Gastroesophageal sphincter (tissue), 3 donors: ENCODE results near the gene GNL1.

Source experiments
- EP300 ChIP-seq: sonication (generic); formaldehyde crosslinking; IDR thresholded peaks from one replicate; pipeline ENCODE4 v1.6.1; 2017; ENCODE audit warnings: antibody characterized with exemption, mild to moderate bottlenecking
- POLR2A ChIP-seq, 2 donors: fragments of 450-650 bp; IDR thresholded peaks; one replicate each; pipeline ENCODE4 v1.6.1; 2017; ENCODE audit warnings: antibody characterized with exemption in 2 of 2, mild to moderate bottlenecking in 2 of 2, moderate library complexity in 1 of 2
- TF ChIP-seq, protein P1 (sequence below), 4 experiments: fragments of 200-600 bp in 2 of 4; fragments of 450-650 bp in 2 of 4; sonication (generic) in 1 of 4; IDR thresholded peaks; one replicate each; pipeline ENCODE4 v1.5.1; 2017 to 2019; ENCODE audit warnings: antibody characterized with exemption in 4 of 4, mild to moderate bottlenecking in 2 of 4, moderate library complexity in 2 of 4

DNA sequence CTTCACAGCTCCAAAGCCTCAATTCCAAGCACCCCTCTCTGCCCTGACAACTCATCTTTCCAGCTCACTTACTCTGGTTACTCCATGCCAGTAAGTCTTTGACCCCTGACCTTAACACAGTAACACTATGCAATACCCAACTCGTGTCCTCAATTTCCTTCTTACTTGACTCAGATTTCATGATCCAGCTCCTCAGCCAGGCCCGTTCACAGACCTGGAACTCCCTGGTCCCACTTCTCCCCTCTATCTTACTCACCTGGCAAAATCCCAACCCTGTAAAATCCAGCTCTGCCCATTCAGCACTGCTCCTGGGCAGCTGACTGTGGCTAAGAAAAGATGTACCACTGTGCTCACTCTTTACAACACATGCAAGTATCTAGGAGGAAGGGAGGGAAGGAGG, 7.9 kb downstream of the GNL1 start:
- TF ChIP-seq, protein P1, sequence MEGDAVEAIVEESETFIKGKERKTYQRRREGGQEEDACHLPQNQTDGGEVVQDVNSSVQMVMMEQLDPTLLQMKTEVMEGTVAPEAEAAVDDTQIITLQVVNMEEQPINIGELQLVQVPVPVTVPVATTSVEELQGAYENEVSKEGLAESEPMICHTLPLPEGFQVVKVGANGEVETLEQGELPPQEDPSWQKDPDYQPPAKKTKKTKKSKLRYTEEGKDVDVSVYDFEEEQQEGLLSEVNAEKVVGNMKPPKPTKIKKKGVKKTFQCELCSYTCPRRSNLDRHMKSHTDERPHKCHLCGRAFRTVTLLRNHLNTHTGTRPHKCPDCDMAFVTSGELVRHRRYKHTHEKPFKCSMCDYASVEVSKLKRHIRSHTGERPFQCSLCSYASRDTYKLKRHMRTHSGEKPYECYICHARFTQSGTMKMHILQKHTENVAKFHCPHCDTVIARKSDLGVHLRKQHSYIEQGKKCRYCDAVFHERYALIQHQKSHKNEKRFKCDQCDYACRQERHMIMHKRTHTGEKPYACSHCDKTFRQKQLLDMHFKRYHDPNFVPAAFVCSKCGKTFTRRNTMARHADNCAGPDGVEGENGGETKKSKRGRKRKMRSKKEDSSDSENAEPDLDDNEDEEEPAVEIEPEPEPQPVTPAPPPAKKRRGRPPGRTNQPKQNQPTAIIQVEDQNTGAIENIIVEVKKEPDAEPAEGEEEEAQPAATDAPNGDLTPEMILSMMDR (IDR thresholded peaks at IDR 0.05), result no peak
- no peak for TF ChIP-seq POLR2A (IDR thresholded peaks at IDR 0.05)
- no peak for TF ChIP-seq EP300
